CD4-positive, alpha-beta T cell (primary cell): ENCODE measurements around the gene ACSBG1. TPM values are rescaled to one million over a fixed set of nuclear protein-coding genes. Genes with fewer than 3 reads are reported as not detected.

Experiments
- ATAC-seq: fragments of 200-7000 bp; cut with Tn5 transposase; one replicate; pipeline ENCODE4 v1.10.0; 2022; ENCODE audit warnings: mild to moderate bottlenecking; ENCODE audit not compliant: poor library complexity
- CTCF ChIA-PET: fragments of 350-600 bp; sonication (Branson Sonifier 250); formaldehyde crosslinking; loops from one replicate; lab custom pipeline; 2021; ENCODE audit warnings: antibody characterized with exemption, inconsistent platforms; lab: Charles Lee
- POLR2A ChIA-PET: fragments of 350-600 bp; sonication (Branson Sonifier 250); formaldehyde crosslinking; loops from one replicate; lab custom pipeline; 2021; ENCODE audit warnings: antibody characterized with exemption, inconsistent platforms; lab: Charles Lee
- DNase-seq, 14 experiments: peaks; one replicate each; pipeline ENCODE4 v3.0.0-alpha.2; 2013 to 2020; ENCODE audit warnings: mixed read lengths in 2 of 14
- H3K27ac ChIP-seq, 2 donors: one replicate each; pipeline versions ENCODE4 v1.5.1 to v1.7.0; 2013; ENCODE audit warnings: low read length in 2 of 2, low read depth in 1 of 2, mild to moderate bottlenecking in 1 of 2
- H3K27me3 ChIP-seq, 2 experiments: 1 replicate in 1 of 2; 2 replicates in 1 of 2; pipeline versions ENCODE4 v1.6.1 to v1.7.0; 2013; ENCODE audit warnings: low read length in 2 of 2, control low read depth in 1 of 2, mild to moderate bottlenecking in 1 of 2, moderate library complexity in 1 of 2; ENCODE audit not compliant: insufficient read depth in 2 of 2, control insufficient read depth in 1 of 2
- H3K36me3 ChIP-seq: one replicate; pipeline ENCODE4 v1.6.1; 2013; ENCODE audit warnings: low read length, control low read depth; ENCODE audit not compliant: insufficient read depth
- H3K4me1 ChIP-seq: one replicate; pipeline ENCODE4 v1.6.1; 2013; ENCODE audit warnings: low read length, control low read depth; ENCODE audit not compliant: insufficient read depth
- H3K4me3 ChIP-seq: one replicate; pipeline ENCODE4 v1.5.1; 2013; ENCODE audit warnings: mild to moderate bottlenecking, low read length, moderate library complexity
- H3K9me3 ChIP-seq, 2 experiments: 1 replicate in 1 of 2; 2 replicates in 1 of 2; pipeline versions ENCODE4 v1.6.1 to v1.7.0; 2013; ENCODE audit warnings: low read length in 2 of 2, mild to moderate bottlenecking in 2 of 2, control low read depth in 1 of 2, moderate library complexity in 1 of 2; ENCODE audit not compliant: control insufficient read depth in 1 of 2, insufficient read depth in 1 of 2
- H3K27ac Mint-ChIP-seq: one replicate; pipeline ENCODE4 v1.8.0; 2020; ENCODE audit warnings: mixed read lengths
- H3K27me3 Mint-ChIP-seq: one replicate; pipeline ENCODE4 v1.8.0; 2021; ENCODE audit warnings: mixed read lengths
- H3K36me3 Mint-ChIP-seq: one replicate; pipeline ENCODE4 v1.8.0; 2021; ENCODE audit warnings: low read depth, mixed read lengths
- H3K4me1 Mint-ChIP-seq: one replicate; pipeline ENCODE4 v1.8.0; 2021; ENCODE audit warnings: low read depth, mixed read lengths
- H3K4me3 Mint-ChIP-seq: one replicate; pipeline ENCODE4 v1.8.0; 2020; ENCODE audit warnings: mild to moderate bottlenecking, mixed read lengths
- H3K9me3 Mint-ChIP-seq: one replicate; pipeline ENCODE4 v1.8.0; 2020; ENCODE audit warnings: mixed read lengths
- CTCF ChIP-seq: fragments of 200-600 bp; IDR thresholded peaks from one replicate; pipeline ENCODE4 v1.8.0; 2022; ENCODE audit warnings: antibody characterized with exemption, mild to moderate bottlenecking
- intact Hi-C, 2 experiments: fragments of 100-400 bp; cut with DNase I in 1 of 2; cut with micrococcal nuclease in 1 of 2; formaldehyde crosslinking; loops; one replicate each; pipeline versions ENCODE4 v1.15.1 to v1.9.0; 2023 to 2025; cut with DNase I, micrococcal nuclease
- total RNA-seq, 174 experiments: library from RNA in 2 of 174; stranded (reverse) in 2 of 174; gene quantifications; one replicate each; pipeline ENCODE4 v1.2.3 and lab custom pipeline; 2021 to 2026

The ACSBG1 gene
- total RNA-seq, 2 experiments from 2014 or later = 0.05 to 0.22 TPM

GRCh38 chr15:78276064-78276943, 41.9 kb upstream of the ACSBG1 start:
- DNase-seq = no peak
- H3K36me3 Mint-ChIP-seq = peaks cover 95% of the 10 kb centered on the region
- H3K4me1 Mint-ChIP-seq = no peaks in the 10 kb centered on the region
- intact Hi-C loops = no loop called here
- H3K27ac Mint-ChIP-seq = no peak overlapping the region
- Histone ChIP-seq H3K36me3 (peaks cover 66% of the 10 kb centered on the region), H3K4me3 (no peak overlapping the region), H3K4me1 (no peaks in the 10 kb centered on the region), H3K9me3 (no peaks in the 10 kb centered on the region), H3K27me3 (no peaks in the 10 kb centered on the region), H3K27ac (no peak overlapping the region)
- H3K27me3 Mint-ChIP-seq = no peaks in the 10 kb centered on the region
- no peak for ATAC-seq
- no peak overlapping the region for H3K4me3 Mint-ChIP-seq
- no peaks in the 10 kb centered on the region for H3K9me3 Mint-ChIP-seq
- ChIA-PET CTCF (no interaction called here), POLR2A (no interaction called here)
- no peak for TF ChIP-seq CTCF

GRCh38 chr15:78274994-78275393, 40.6 kb upstream of the ACSBG1 start:
- no peak for TF ChIP-seq CTCF
- Histone ChIP-seq H3K36me3 (peaks cover 56% of the 10 kb centered on the region), H3K4me1 (no peaks in the 10 kb centered on the region), H3K27me3 (no peaks in the 10 kb centered on the region), H3K27ac (no peak overlapping the region), H3K9me3 (no peaks in the 10 kb centered on the region), H3K4me3 (no peak overlapping the region)
- ChIA-PET CTCF (no interaction called here), POLR2A (no interaction called here)
- H3K4me3 Mint-ChIP-seq = no peak overlapping the region
- ATAC-seq (no peak), DNase-seq (no peak)
- intact Hi-C loops = no loop called here
- H3K9me3 Mint-ChIP-seq = no peaks in the 10 kb centered on the region
- peaks cover 95% of the 10 kb centered on the region for H3K36me3 Mint-ChIP-seq
- no peaks in the 10 kb centered on the region for H3K27me3 Mint-ChIP-seq
- H3K27ac Mint-ChIP-seq = no peak overlapping the region
- peaks cover 5% of the 10 kb centered on the region for H3K4me1 Mint-ChIP-seq

- no peaks in the 10 kb centered on the region for H3K27me3 ChIP-seq
- POLR2A ChIA-PET = no interaction called here
- TF ChIP-seq CTCF = no peak
- H3K9me3 Mint-ChIP-seq = no peaks in the 10 kb centered on the region
- intact Hi-C loops = no loop called here
- no peaks in the 10 kb centered on the region for H3K27me3 Mint-ChIP-seq
- peak overlapping the region; percentile 35 for H3K27ac Mint-ChIP-seq
- DNase-seq (no peak), ATAC-seq (no peak)
- H3K4me3 Mint-ChIP-seq = no peak overlapping the region
- no peak overlapping the region for H3K4me3 ChIP-seq
- CTCF ChIA-PET = no interaction called here
- H3K36me3 Mint-ChIP-seq = peaks cover 78% of the 10 kb centered on the region
- peaks cover 12% of the 10 kb centered on the region for H3K4me1 Mint-ChIP-seq
- H3K9me3 ChIP-seq = no peaks in the 10 kb centered on the region
- H3K27ac ChIP-seq = no peak overlapping the region
- H3K4me1 ChIP-seq = no peaks in the 10 kb centered on the region
- peaks cover 38% of the 10 kb centered on the region for H3K36me3 ChIP-seq
These were observed 38.4 kb upstream of the ACSBG1 start for GRCh38 chr15:78272776-78273175.
